SK-N-SH treated with all-trans-retinoic acid at 6 μM for 48 hours (cell line): ENCODE measurements around the gene DGAT2L6.
"Not testable (repeated sequence)": the region's sequence is repeated elsewhere in the genome, so short reads cannot be mapped to it uniquely, and the experiment has no call there.

ENCODE experiments used
- ARNTL ChIP-seq: fragments of 450-650 bp; formaldehyde crosslinking; IDR thresholded peaks from 2 replicates; pipeline ENCODE4 v1.5.0; 2020; ENCODE audit warnings: low read depth, mild to moderate bottlenecking, moderate library complexity, borderline replicate concordance
- BACH2 ChIP-seq: fragments of 250-450 bp; sonication (Bioruptor Pico); IDR thresholded peaks from 2 replicates; pipeline ENCODE4 v1.9.0; 2021; ENCODE audit warnings: mild to moderate bottlenecking, borderline replicate concordance
- CREB5 ChIP-seq: fragments of 250-450 bp; sonication (Bioruptor Pico); IDR thresholded peaks from 2 replicates; pipeline ENCODE4 v1.5.1; 2020; ENCODE audit warnings: low read depth, mild to moderate bottlenecking, moderate library complexity
- ESRRG ChIP-seq: fragments of 250-450 bp; sonication (Bioruptor Pico); IDR thresholded peaks from 2 replicates; pipeline ENCODE4 v1.6.1; 2021; ENCODE audit warnings: mild to moderate bottlenecking
- GLIS3 ChIP-seq: fragments of 250-450 bp; sonication (Bioruptor Pico); IDR thresholded peaks from 2 replicates; pipeline ENCODE4 v1.5.0; 2020; ENCODE audit warnings: mild to moderate bottlenecking, moderate library complexity
- ISL1 ChIP-seq: fragments of 250-450 bp; sonication (Bioruptor Pico); IDR thresholded peaks from 2 replicates; pipeline ENCODE4 v2.1.2; 2022; ENCODE audit warnings: mild to moderate bottlenecking, moderate library complexity
- PPARA ChIP-seq: fragments of 250-450 bp; sonication (Bioruptor Pico); IDR thresholded peaks from 2 replicates; pipeline ENCODE4 v1.5.0; 2020; ENCODE audit warnings: mild to moderate bottlenecking, borderline replicate concordance
- RARB ChIP-seq: fragments of 250-450 bp; sonication (Bioruptor Pico); IDR thresholded peaks from 2 replicates; pipeline ENCODE4 v1.8.0; 2021; ENCODE audit warnings: mild to moderate bottlenecking, moderate library complexity
- TCF4 ChIP-seq: fragments of 250-450 bp; sonication (Bioruptor Pico); IDR thresholded peaks from 2 replicates; pipeline ENCODE4 v1.8.0; 2021; ENCODE audit warnings: mild to moderate bottlenecking, moderate library complexity, borderline replicate concordance
- ZFP3 ChIP-seq: fragments of 250-450 bp; sonication (Bioruptor Pico); IDR thresholded peaks from 2 replicates; pipeline ENCODE4 v1.5.0; 2020; ENCODE audit warnings: mild to moderate bottlenecking, moderate library complexity
- ZFP30 ChIP-seq: fragments of 450-650 bp; formaldehyde crosslinking; IDR thresholded peaks from 2 replicates; pipeline ENCODE4 v1.5.0; 2022; ENCODE audit warnings: mild to moderate bottlenecking, moderate library complexity
- ZNF70 ChIP-seq: fragments of 450-650 bp; formaldehyde crosslinking; IDR thresholded peaks from 2 replicates; pipeline ENCODE4 v1.5.0; 2020; ENCODE audit warnings: mild to moderate bottlenecking, moderate library complexity

- TF ChIP-seq RARB (CRISPR knock-in tag); ZNF70 (CRISPR knock-in tag); ZFP3; ZFP30 (CRISPR knock-in tag); GLIS3; ISL1 (CRISPR knock-in tag); ARNTL (CRISPR knock-in tag); TCF4 (CRISPR knock-in tag); PPARA; CREB5 (CRISPR knock-in tag); BACH2 (CRISPR knock-in tag); ESRRG (CRISPR knock-in tag): not testable (repeated sequence)
These were observed 66.3 kb downstream of the DGAT2L6 start for GRCh38 chrX:70243601-70244000.
